Lower leg skin (tissue), 3 donors: ENCODE data around the gene FSD1.

Experiments
- CTCF ChIP-seq, 3 donors: fragments of 450-650 bp; IDR thresholded peaks; one replicate each; pipeline ENCODE4 v1.5.1; 2016; ENCODE audit warnings: antibody characterized with exemption in 3 of 3, mild to moderate bottlenecking in 3 of 3, moderate library complexity in 2 of 3
- POLR2A ChIP-seq, 2 donors: fragments of 450-650 bp; IDR thresholded peaks; one replicate each; pipeline ENCODE4 v1.6.1; 2016 to 2017; ENCODE audit warnings: antibody characterized with exemption in 2 of 2, mild to moderate bottlenecking in 1 of 2, moderate library complexity in 1 of 2

GRCh38 chr19:4365341-4365740 lies 60.9 kb downstream of the FSD1 start:
- TF ChIP-seq CTCF (IDR thresholded peaks at IDR 0.05): no peak
- TF ChIP-seq POLR2A (IDR thresholded peaks at IDR 0.05): no peak
